AG10803 (cell line): Measurements from ENCODE around the gene EGFL7.

ENCODE experiments used
- DNase-seq: peaks from one replicate; pipeline ENCODE4 v3.0.0; 2010; ENCODE audit warnings: low read depth
- H3K4me3 ChIP-seq: 2 replicates; pipeline ENCODE4 v1.5.1; 2011; ENCODE audit warnings: mild to moderate bottlenecking, low read length, control low read depth
- TF ChIP-seq, protein P1 (sequence below): conservative IDR thresholded peaks from 2 replicates; pipeline ENCODE4 v1.5.1; 2011; ENCODE audit warnings: mild to moderate bottlenecking, low read length, control low read depth, inconsistent platforms

EGFL7 gene

DNA sequence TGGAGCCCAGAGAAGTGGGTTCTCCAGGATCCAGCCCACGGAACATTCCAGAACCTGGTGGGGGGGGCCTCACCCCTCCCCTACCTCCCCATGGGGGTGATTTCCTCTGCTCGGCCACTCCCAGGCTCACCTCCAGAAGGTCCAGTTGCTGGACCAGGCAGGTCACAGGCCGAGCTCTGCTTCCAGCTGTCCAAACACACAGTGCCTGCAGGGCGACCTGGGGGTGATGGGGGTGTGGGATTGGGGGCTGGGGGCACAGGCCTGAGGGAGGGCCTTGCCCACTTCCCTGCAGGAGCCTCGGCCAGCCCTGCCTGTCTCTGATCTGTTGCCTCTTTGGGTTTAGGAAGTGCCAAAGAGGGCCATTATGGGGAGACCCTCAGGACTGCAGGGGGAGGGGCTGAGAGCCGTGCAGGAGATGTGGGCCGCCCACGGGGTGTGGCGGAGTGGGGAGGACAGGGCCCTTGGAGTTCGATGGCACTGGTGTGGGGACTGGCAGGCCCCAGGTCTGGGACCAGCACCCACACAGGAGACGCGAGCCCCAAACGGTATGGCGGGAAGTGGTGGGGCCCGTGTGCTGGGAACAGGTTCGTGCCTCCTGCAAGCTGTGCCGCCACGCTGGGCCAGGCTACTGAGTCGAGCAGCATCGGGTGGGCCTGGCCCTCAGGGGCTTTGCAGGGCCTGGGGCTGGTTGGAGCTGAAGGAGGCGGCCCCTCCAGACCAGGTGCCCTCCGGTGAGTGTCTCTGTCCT is 45.6 kb upstream of the EGFL7 start:
- no peak overlapping the region for H3K4me3 ChIP-seq
- TF ChIP-seq, protein P1, sequence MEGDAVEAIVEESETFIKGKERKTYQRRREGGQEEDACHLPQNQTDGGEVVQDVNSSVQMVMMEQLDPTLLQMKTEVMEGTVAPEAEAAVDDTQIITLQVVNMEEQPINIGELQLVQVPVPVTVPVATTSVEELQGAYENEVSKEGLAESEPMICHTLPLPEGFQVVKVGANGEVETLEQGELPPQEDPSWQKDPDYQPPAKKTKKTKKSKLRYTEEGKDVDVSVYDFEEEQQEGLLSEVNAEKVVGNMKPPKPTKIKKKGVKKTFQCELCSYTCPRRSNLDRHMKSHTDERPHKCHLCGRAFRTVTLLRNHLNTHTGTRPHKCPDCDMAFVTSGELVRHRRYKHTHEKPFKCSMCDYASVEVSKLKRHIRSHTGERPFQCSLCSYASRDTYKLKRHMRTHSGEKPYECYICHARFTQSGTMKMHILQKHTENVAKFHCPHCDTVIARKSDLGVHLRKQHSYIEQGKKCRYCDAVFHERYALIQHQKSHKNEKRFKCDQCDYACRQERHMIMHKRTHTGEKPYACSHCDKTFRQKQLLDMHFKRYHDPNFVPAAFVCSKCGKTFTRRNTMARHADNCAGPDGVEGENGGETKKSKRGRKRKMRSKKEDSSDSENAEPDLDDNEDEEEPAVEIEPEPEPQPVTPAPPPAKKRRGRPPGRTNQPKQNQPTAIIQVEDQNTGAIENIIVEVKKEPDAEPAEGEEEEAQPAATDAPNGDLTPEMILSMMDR: no peak
- no peak for DNase-seq

DNA sequence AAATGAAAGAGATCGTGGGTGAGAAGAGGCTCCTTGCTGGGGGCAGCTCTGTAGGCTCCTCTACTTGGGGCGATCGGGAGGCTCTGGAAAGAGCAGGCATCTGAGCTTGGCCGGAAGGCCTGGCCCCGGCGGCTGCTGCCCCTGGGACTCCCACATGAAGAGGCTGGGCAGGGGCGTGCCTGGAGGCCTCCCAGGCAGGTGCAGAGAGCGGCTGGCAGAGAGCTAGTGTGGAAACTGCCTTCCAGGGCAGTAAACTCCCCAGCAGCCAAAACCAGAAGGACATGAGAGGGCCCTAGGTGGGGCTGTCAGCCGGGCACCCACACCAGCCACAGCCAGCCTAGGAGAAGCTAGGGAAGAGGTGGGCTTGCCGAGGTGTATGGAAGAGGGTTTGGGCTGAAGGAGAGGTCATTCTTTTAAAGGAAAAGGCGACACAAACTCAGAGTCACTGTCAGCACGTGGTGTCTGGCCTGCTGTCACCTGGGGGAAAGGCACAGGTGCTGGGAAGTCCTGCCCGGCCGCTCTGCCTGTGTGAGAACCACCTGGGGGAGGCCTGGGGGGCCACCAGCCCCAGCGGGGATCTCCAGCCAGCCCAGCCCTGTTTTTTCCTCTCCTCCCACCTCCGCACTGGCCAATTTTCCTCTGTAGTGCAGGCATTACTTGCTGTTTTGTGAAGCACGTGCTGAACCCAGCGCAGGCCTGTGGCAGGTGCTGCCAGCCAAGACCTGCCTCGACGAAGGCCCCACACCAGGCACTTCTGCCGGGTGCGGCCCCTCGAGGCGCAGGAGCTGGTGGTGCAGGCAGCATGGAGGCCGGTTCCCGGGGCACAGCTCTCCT is 44.8 kb upstream of the EGFL7 start:
- no peak for DNase-seq
- TF ChIP-seq, protein P1: no peak
- no peak overlapping the region for H3K4me3 ChIP-seq

DNA sequence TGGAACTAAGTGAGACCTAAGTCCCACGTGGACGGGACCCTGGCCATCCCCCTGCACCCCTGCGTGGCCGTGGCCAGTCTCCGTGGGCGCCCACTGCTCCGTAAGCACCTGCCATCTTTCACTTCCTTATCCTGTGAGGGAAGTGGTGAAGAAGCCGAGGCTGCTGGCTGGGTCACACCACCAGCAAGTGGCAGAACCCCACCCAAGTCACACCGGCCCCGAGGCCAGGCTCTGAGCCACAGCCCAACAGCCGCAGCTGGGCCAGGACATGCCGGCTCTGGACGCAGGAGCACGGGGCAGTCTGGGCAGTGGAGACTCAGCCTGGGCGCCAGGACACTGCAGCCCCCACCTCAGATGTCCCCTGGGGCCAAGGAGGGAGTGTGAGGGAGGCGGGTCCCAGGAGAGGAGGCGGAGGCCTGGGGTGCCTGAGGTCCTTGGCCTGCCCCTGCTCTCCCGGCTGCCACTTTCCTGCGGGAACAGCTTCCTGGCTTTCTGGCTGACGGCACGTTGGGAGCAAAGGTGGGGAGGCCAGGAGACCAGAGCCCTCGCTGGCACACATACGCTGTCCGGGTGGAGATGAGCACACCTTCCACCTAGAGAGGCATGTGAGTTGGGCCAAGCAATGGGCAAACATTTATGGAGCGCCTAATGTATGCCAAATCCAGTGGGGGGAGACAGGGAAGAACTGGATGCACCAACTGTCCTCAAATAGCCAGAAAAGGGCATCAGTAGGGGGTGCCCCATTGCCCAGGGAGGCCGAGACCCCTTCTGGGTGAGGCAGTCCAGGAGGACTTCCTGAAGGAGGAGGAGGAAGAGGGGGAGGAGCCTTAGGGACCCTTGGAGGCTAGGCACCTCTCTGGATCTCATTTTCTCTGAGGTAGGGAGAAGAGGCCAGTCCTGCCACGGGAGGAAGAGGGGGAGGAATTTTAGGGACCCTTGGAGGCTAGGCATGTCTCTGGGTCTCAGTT is 43.9 kb upstream of the EGFL7 start:
- no peak overlapping the region for H3K4me3 ChIP-seq
- TF ChIP-seq, protein P1: no peak
- DNase-seq: no peak

DNA sequence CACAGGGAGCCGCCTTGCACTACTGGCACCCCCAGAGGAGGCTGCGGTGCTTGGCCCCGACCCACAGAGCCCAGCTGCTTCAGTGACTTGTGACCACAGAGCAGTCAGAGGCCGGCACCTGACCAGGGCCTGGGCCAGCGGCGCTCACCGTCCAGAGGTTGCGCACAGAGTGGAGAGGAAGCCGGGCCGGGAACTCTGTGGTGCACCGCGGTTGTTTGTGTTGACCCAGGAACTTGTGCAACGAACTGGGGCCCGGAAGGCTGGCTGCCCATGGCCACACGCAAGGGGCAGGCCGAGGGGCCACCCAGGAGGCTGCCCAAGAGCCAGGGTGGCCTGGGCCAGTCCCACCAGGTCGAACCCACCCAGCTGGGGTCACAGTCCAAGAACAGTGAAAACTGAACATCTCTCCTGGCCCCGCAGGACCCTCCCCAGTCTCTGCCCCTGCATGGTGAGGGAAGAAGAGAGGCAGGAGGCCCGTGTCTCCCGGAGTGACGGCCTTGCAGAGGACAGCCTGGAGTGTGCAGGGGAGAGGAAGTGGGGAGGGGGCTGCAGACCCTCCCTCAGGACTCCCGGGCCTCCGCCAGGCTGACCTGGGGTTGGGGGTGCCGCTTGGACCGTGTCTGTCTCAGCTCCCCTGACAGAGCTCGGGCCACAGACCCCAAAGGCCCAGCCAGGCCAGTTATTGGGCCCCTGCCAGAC is 42.8 kb upstream of the EGFL7 start:
- no peak for DNase-seq

DNA sequence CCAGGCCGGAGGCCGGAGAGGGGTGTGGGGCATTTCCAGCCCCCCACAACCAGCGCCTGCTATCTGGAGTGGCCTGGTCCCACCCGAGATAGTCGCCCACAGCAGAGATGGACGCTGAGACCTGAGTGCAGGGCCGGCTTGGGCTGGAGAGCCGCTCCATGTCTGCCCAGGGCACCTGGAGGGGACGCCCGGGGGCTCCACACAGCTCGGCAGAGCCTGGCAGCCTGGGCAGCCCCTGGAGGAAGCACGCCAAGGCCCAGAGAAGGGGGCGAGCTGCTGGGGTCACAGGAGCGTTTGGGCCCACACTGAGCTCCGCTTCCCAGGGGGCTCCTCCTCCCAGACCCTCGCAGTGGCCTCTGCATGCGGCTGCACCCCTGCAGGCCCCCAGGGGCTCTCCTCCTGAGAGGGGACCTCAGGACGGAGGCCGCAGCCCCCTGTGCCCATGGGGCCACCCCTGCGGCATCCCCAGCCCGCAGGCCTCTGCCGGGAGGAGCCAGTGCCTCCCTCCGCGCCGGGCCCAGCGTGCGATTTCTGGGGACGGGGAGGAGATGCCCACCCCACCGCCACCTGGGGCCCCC is 42.2 kb upstream of the EGFL7 start:
- DNase-seq: no peak
- TF ChIP-seq, protein P1: no peak
- H3K4me3 ChIP-seq: no peak overlapping the region

More for the DNA sequence above, 42.8 kb upstream of the EGFL7 start:
- TF ChIP-seq, protein P1: no peak
- no peak overlapping the region for H3K4me3 ChIP-seq
